Natural killer cell (primary cell): ENCODE results near the gene ADRM1. TPM values are rescaled to one million over a fixed set of nuclear protein-coding genes. Genes with fewer than 3 reads are reported as not detected.

ENCODE experiments used
- ATAC-seq, 3 donors: fragments of 150-1000 bp in 2 of 3; fragments of 200-7000 bp in 1 of 3; cut with Tn5 transposase; 1 replicate in 1 of 3; 2 replicates in 2 of 3; pipeline ENCODE4 v1.10.0; 2021; ENCODE audit warnings: mild to moderate bottlenecking in 2 of 3, moderate library complexity in 2 of 3
- DNase-seq, 2 donors: peaks; one replicate each; pipeline versions ENCODE4 v3.0.0 to v3.0.0-alpha.2; 2013 to 2021; ENCODE audit warnings: mixed read lengths in 1 of 2
- H3K27ac ChIP-seq: one replicate; pipeline ENCODE4 v1.5.1; 2013; ENCODE audit warnings: mild to moderate bottlenecking, low read length
- H3K27me3 ChIP-seq: one replicate; pipeline ENCODE4 v1.6.1; 2013; ENCODE audit warnings: low read length; ENCODE audit not compliant: control insufficient read depth, insufficient read depth
- H3K36me3 ChIP-seq: one replicate; pipeline ENCODE4 v1.6.1; 2013; ENCODE audit warnings: low read length; ENCODE audit not compliant: control insufficient read depth, insufficient read depth
- H3K4me1 ChIP-seq: one replicate; pipeline ENCODE4 v1.6.1; 2013; ENCODE audit warnings: low read length; ENCODE audit not compliant: control insufficient read depth, insufficient read depth
- H3K4me3 ChIP-seq: one replicate; pipeline ENCODE4 v1.5.1; 2013; ENCODE audit warnings: low read length
- H3K9me3 ChIP-seq: one replicate; pipeline ENCODE4 v1.6.1; 2013; ENCODE audit warnings: low read length; ENCODE audit not compliant: control insufficient read depth, insufficient read depth
- H3K27ac Mint-ChIP-seq, 2 donors: one replicate each; pipeline ENCODE4 v1.8.0; 2022; ENCODE audit warnings: mild to moderate bottlenecking in 2 of 2, mixed read lengths in 2 of 2, moderate library complexity in 1 of 2
- H3K27me3 Mint-ChIP-seq, 2 donors: one replicate each; pipeline ENCODE4 v1.8.0; 2022; ENCODE audit warnings: low read depth in 2 of 2, mixed read lengths in 2 of 2
- H3K36me3 Mint-ChIP-seq: one replicate; pipeline ENCODE4 v1.8.0; 2022; ENCODE audit warnings: mixed read lengths
- H3K4me1 Mint-ChIP-seq, 2 donors: one replicate each; pipeline ENCODE4 v1.8.0; 2022; ENCODE audit warnings: mixed read lengths in 2 of 2
- H3K4me3 Mint-ChIP-seq: one replicate; pipeline ENCODE4 v1.8.0; 2022; ENCODE audit warnings: mild to moderate bottlenecking, moderate library complexity, mixed read lengths
- H3K9me3 Mint-ChIP-seq, 2 donors: one replicate each; pipeline ENCODE4 v1.8.0; 2022; ENCODE audit warnings: mixed read lengths in 2 of 2
- CTCF ChIP-seq: fragments of 200-600 bp; IDR thresholded peaks from one replicate; pipeline ENCODE4 v1.8.0; 2022; ENCODE audit warnings: antibody characterized with exemption
- WGBS: methylation state at CpG from one replicate; pipeline ENCODE4 v1.1.7; 2013; ENCODE audit warnings: missing lambda C conversion rate; ENCODE audit not compliant: insufficient coverage; 5-methylcytosine and 5-hydroxymethylcytosine counted together
- intact Hi-C: fragments of 100-400 bp; cut with micrococcal nuclease; formaldehyde crosslinking; loops from one replicate; pipeline ENCODE4 v1.14.2; 2022
- total RNA-seq, 4 donors: library from RNA; stranded (reverse); fragments of 120-200 nt in 1 of 4; gene quantifications; one replicate each; pipeline versions ENCODE4 v1.2.3 to v1.2.4, GENCODE V29; 2013 to 2022

Gene ADRM1
- total RNA-seq, 3 donors from 2014 or later (not counting 1 experiment from before 2014, with no cell fraction given), result 81.4 to 88.4 (median 84.6) TPM

- 95% methylated on average over 12 of the region's 12 CpGs for WGBS
- H3K27ac ChIP-seq, result no peak overlapping the region
- no peaks in the 10 kb centered on the region for H3K27me3 Mint-ChIP-seq
- no peaks in the 10 kb centered on the region for H3K36me3 ChIP-seq
- ATAC-seq, result no peak
- no peak overlapping the region for H3K4me3 Mint-ChIP-seq
- no peak overlapping the region for H3K27ac Mint-ChIP-seq
- H3K4me1 ChIP-seq, result no peaks in the 10 kb centered on the region
- H3K9me3 ChIP-seq, result no peaks in the 10 kb centered on the region
- intact Hi-C loops, result no loop called here
- H3K4me3 ChIP-seq, result no peak overlapping the region
- no peak for DNase-seq
- TF ChIP-seq CTCF, result no peak
- no peaks in the 10 kb centered on the region for H3K36me3 Mint-ChIP-seq
- no peaks in the 10 kb centered on the region for H3K27me3 ChIP-seq
- peaks cover 0 to 3% of the 10 kb centered on the region in 2 donors for H3K4me1 Mint-ChIP-seq
- no peaks in the 10 kb centered on the region for H3K9me3 Mint-ChIP-seq
Measured at GRCh38 chr20:62315773-62316172, 13.0 kb downstream of the ADRM1 start.

GRCh38 chr20:62316331-62317166 lies 13.8 kb downstream of the ADRM1 start:
- H3K4me3 ChIP-seq, result no peak overlapping the region
- intact Hi-C loops, result no loop called here

GRCh38 chr20:62317167-62317655 lies 14.4 kb downstream of the ADRM1 start:
- Mint-ChIP-seq H3K9me3 (no peaks in the 10 kb centered on the region), H3K36me3 (no peaks in the 10 kb centered on the region), H3K4me3 (no peak overlapping the region), H3K27me3 (no peaks in the 10 kb centered on the region), H3K27ac (no peak overlapping the region), H3K4me1 (peaks cover 0 to 6% of the 10 kb centered on the region in 2 donors)
- intact Hi-C loops, result no loop called here
- Histone ChIP-seq H3K27ac (no peak overlapping the region), H3K9me3 (no peaks in the 10 kb centered on the region), H3K27me3 (no peaks in the 10 kb centered on the region), H3K4me3 (no peak overlapping the region), H3K36me3 (no peaks in the 10 kb centered on the region), H3K4me1 (no peaks in the 10 kb centered on the region)
- 91% methylated on average over 18 of the region's 18 CpGs for WGBS
- no peak for DNase-seq
- ATAC-seq, result no peak
- TF ChIP-seq CTCF, result no peak

More at GRCh38 chr20:62316331-62317166, 13.8 kb downstream of the ADRM1 start:
- H3K27me3 ChIP-seq, result no peaks in the 10 kb centered on the region
- TF ChIP-seq CTCF, result no peak
- Mint-ChIP-seq H3K27me3 (no peaks in the 10 kb centered on the region), H3K4me3 (no peak overlapping the region), H3K36me3 (no peaks in the 10 kb centered on the region), H3K4me1 (peaks cover 0 to 6% of the 10 kb centered on the region in 2 donors), H3K9me3 (no peaks in the 10 kb centered on the region), H3K27ac (no peak overlapping the region)
- no peak overlapping the region for H3K27ac ChIP-seq
- no peaks in the 10 kb centered on the region for H3K36me3 ChIP-seq
- 90% methylated on average over 40 of the region's 40 CpGs for WGBS
- no peak for DNase-seq
- no peaks in the 10 kb centered on the region for H3K9me3 ChIP-seq
- H3K4me1 ChIP-seq, result no peaks in the 10 kb centered on the region
- ATAC-seq, result no peak
